GM12878 (cell line): ENCODE measurements around the gene ELAC1. TPM values are rescaled to one million over a fixed set of nuclear protein-coding genes. Genes with fewer than 3 reads are reported as not detected.

Experiments
- ATAC-seq: fragments of 200-7000 bp; cut with Tn5 transposase; 3 replicates; pipeline ENCODE4 v1.9.1; 2020; ENCODE audit warnings: mild to moderate bottlenecking, moderate library complexity
- BruUV-seq: library from RNA; stranded (reverse); fragments of 400-500 nt; replicated peaks from 2 replicates; lab custom pipeline; 2021; lab: Mats Ljungman, UMichigan
- CTCF ChIA-PET: fragments of 300-600 bp; sonication (Branson Sonifier 250); formaldehyde crosslinking; extraction: SDS; loops from one replicate; lab custom pipeline; 2021; ENCODE audit warnings: inconsistent platforms; lab: Yijun Ruan, JAX
- POLR2A ChIA-PET: fragments of 350-600 bp; formaldehyde crosslinking; extraction: SDS; loops from one replicate; lab custom pipeline; 2021; ENCODE audit warnings: inconsistent platforms; lab: Charles Lee
- RAD21 ChIA-PET: fragments of 300-600 bp; sonication (Branson Sonifier 250); formaldehyde crosslinking; loops from one replicate; lab custom pipeline; 2023; ENCODE audit warnings: antibody characterized with exemption; ENCODE audit not compliant: unreplicated experiment; lab: Charles Lee
- SMC1A ChIA-PET: fragments of 300-600 bp; sonication (Branson Sonifier 250); formaldehyde crosslinking; loops from one replicate; lab custom pipeline; 2023; ENCODE audit not compliant: unreplicated experiment, uncharacterized antibody; lab: Charles Lee
- DNase-seq: peaks from one replicate; pipeline ENCODE4 v3.0.0-alpha.2; 2011; ENCODE audit warnings: low read depth, low spot score
- FAIRE-seq: peaks from 3 replicates; lab custom pipeline; 2011; peaks lifted over from hg19 to GRCh38; lab: Jason Lieb, UNC
- H2AFZ ChIP-seq: 2 replicates; pipeline ENCODE4 v1.6.0; 2011; ENCODE audit warnings: low read depth, low read length, control low read depth; ENCODE audit not compliant: control insufficient read depth
- H3K27ac ChIP-seq: 2 replicates; pipeline ENCODE4 v1.5.1; 2011; ENCODE audit warnings: control low read depth; ENCODE audit not compliant: control insufficient read depth, insufficient read depth
- H3K27me3 ChIP-seq, 2 experiments: replicated peaks in 1 of 2; 2 replicates each; pipeline versions ENCODE4 v1.6.0 to v1.6.1; 2011; ENCODE audit warnings: low read length in 1 of 2; ENCODE audit not compliant: control insufficient read depth in 2 of 2, insufficient read depth in 2 of 2
- H3K36me3 ChIP-seq, 2 experiments: 2 replicates each; pipeline ENCODE4 v1.5.1; 2011; ENCODE audit warnings: low read length in 1 of 2; ENCODE audit not compliant: control insufficient read depth in 2 of 2, insufficient read depth in 2 of 2
- H3K4me1 ChIP-seq: 2 replicates; pipeline ENCODE4 v1.6.1; 2011; ENCODE audit warnings: mild to moderate bottlenecking, low read length, moderate library complexity, mixed read lengths; ENCODE audit not compliant: control insufficient read depth, insufficient read depth
- H3K4me2 ChIP-seq: 2 replicates; pipeline ENCODE4 v1.6.0; 2011; ENCODE audit warnings: control low read depth; ENCODE audit not compliant: control insufficient read depth, insufficient read depth
- H3K4me3 ChIP-seq: fragments of 200-600 bp; sonication (generic); 2 replicates; pipeline ENCODE4 v1.5.1; 2016
- H3K79me2 ChIP-seq: 2 replicates; pipeline ENCODE4 v1.6.0; 2011; ENCODE audit warnings: low read length; ENCODE audit not compliant: control insufficient read depth, insufficient read depth
- H3K9ac ChIP-seq: 2 replicates; pipeline ENCODE4 v1.8.0; 2011; ENCODE audit warnings: low read length, control low read depth, mixed read lengths; ENCODE audit not compliant: control insufficient read depth, insufficient read depth
- H3K9me3 ChIP-seq: replicated peaks from 3 replicates; pipeline ENCODE4 v1.5.1; 2011; ENCODE audit warnings: mild to moderate bottlenecking, low read length; ENCODE audit not compliant: control insufficient read depth, insufficient read depth
- H4K20me1 ChIP-seq: 2 replicates; pipeline ENCODE4 v1.6.0; 2011; ENCODE audit not compliant: control insufficient read depth, insufficient read depth
- BHLHE40 ChIP-seq, 2 experiments: fragments of 450-650 bp in 1 of 2; IDR thresholded peaks; 2 replicates each; pipeline ENCODE4 v1.6.1; 2011 to 2017; ENCODE audit warnings: low read depth in 2 of 2, borderline replicate concordance in 1 of 2, improper control_type of control experiment in 1 of 2, low read length in 1 of 2, mild to moderate bottlenecking in 1 of 2
- CBX5 ChIP-seq: sonication (generic); IDR thresholded peaks from 2 replicates; pipeline ENCODE4 v1.6.1; 2016; ENCODE audit warnings: low read depth, moderate library complexity, mild to moderate bottlenecking, inconsistent platforms
- IRF4 ChIP-seq: IDR thresholded peaks from 2 replicates; pipeline ENCODE4 v1.6.1; 2011; ENCODE audit warnings: low read depth, low read length
- SKIL ChIP-seq: fragments of 450-650 bp; IDR thresholded peaks from 2 replicates; pipeline ENCODE4 v1.6.1; 2017; ENCODE audit warnings: mild to moderate bottlenecking, low read depth, inconsistent platforms; ENCODE audit not compliant: poor library complexity, severe bottlenecking
- in situ Hi-C: fragments of 300-500 bp; cut with MboI; formaldehyde crosslinking; loops from 9 replicates; pipeline ENCODE4 v1.14.3; 2018; ENCODE audit warnings: mixed read lengths
- intact Hi-C: fragments of 100-400 bp; cut with micrococcal nuclease; formaldehyde crosslinking; loops from one replicate; pipeline ENCODE4 v1.14.2; 2022; ENCODE audit not compliant: unreplicated experiment
- polyA plus RNA-seq, 11 experiments: library from polyadenylated mRNA; depleted of rRNA in 4 of 11; unstranded in 6 of 11; stranded (reverse) in 5 of 11; fragments of >200 nt; fragmentation: Nextera tagmentation in 4 of 11; fragmentation: Illumina TruSeq in 1 of 11; extraction: Ambion mirVana in 4 of 11; extraction: Trizol in 1 of 11; gene quantifications; 1 replicate in 1 of 11; 2 replicates in 10 of 11; pipeline versions ENCODE4 v1.2.1 to v1.2.3, GENCODE V29; 2011 to 2016; ENCODE audit warnings: inconsistent platforms in 2 of 11, missing spikeins in 2 of 11, low read depth in 1 of 11
- total RNA-seq, 4 experiments: library from RNA; depleted of rRNA in 3 of 4; stranded (reverse); fragments of >200 nt in 3 of 4; fragmentation: Illumina TruSeq in 1 of 4; extraction: Trizol in 1 of 4; gene quantifications; 2 replicates each; pipeline versions ENCODE4 v1.2.1 to v1.2.3, GENCODE V29; 2013 to 2021

ELAC1 gene
- total and polyA plus RNA-seq, 10 of the 15 experiments (the other 5 are each of a cell fraction or from before 2014, with no cell fraction given): 4.9 to 23.0 (median 9.8) TPM

GRCh38 chr18:50924372-50924771, 43.5 kb upstream of the ELAC1 start (continued):
- TF ChIP-seq SKIL (no peak), IRF4 (no peak)
- TF ChIP-seq, all 136 proteins: peak for 0

- TF ChIP-seq BHLHE40 (IDR thresholded peaks at IDR 0.05; ENCODE audit: borderline replicate concordance in 1 of 2, low read depth in 2 of 2, low read length in 1 of 2) (no peak), CBX5 (peak; percentile 81; the same call in 1 of the 2 replicates)
- TF ChIP-seq, all 136 proteins: peak for 1
- RAD21 ChIA-PET: no interaction called here
- in situ Hi-C loops (no loop called here), intact Hi-C loops (no loop called here)
- H3K9ac ChIP-seq: no peak overlapping the region
- H3K27me3 ChIP-seq: no peaks in the 10 kb centered on the region
- FAIRE-seq (no peak), DNase-seq (no peak), ATAC-seq (no peak)
- no peaks in the 10 kb centered on the region for H4K20me1 ChIP-seq
- CTCF ChIA-PET: no interaction called here
- H3K9me3 ChIP-seq: peaks cover 3% of the 10 kb centered on the region; the same call in 1 of the 3 replicates
- no peak overlapping the region for H2AFZ ChIP-seq
- H3K4me2 ChIP-seq: no peak overlapping the region
- H3K36me3 ChIP-seq: peaks cover 0 to 15% of the 10 kb centered on the region in 2 experiments; a peak in 3 of 4 replicates
- H3K4me1 ChIP-seq: no peaks in the 10 kb centered on the region
- SMC1A ChIA-PET: no interaction called here
- no peaks in the 10 kb centered on the region for H3K79me2 ChIP-seq
- BruUV-seq: no TSS peak
- H3K27ac ChIP-seq: no peak overlapping the region
- POLR2A ChIA-PET: no interaction called here
- H3K4me3 ChIP-seq: no peak overlapping the region
These were observed 41.3 kb upstream of the ELAC1 start for GRCh38 chr18:50926521-50926920.
